PFSK-1 (cell line): ENCODE measurements around the gene SLIT3.

Source experiments
- FOXP2 ChIP-seq: optimal IDR thresholded peaks from 2 replicates; pipeline ENCODE3; 2011; ENCODE audit warnings: borderline replicate concordance, control low read depth, inconsistent platforms; ENCODE audit not compliant: insufficient read depth; ENCODE audit errors: extremely low read length, extremely low read depth
- POLR2AphosphoS5 ChIP-seq: IDR thresholded peaks from 2 replicates; pipeline ENCODE4 v1.6.1; 2012; ENCODE audit warnings: low read depth, mild to moderate bottlenecking, control low read depth, low read length, moderate library complexity
- SIN3A ChIP-seq: IDR thresholded peaks from 2 replicates; pipeline ENCODE4 v1.6.1; 2012; ENCODE audit warnings: mild to moderate bottlenecking, low read length, moderate library complexity, borderline replicate concordance; ENCODE audit not compliant: insufficient read depth
- TAF1 ChIP-seq: IDR thresholded peaks from 2 replicates; pipeline ENCODE4 v1.6.1; 2012; ENCODE audit warnings: low read length, control low read depth, borderline replicate concordance; ENCODE audit not compliant: insufficient read depth
- TF ChIP-seq, protein P1 (sequence below), 2 experiments: IDR thresholded peaks; 2 replicates each; pipeline versions ENCODE4 v1.6.1 to v1.8.0; 2011 to 2012; ENCODE audit warnings: low read depth in 2 of 2, low read length in 2 of 2, control low read depth in 1 of 2, inconsistent platforms in 1 of 2, mild to moderate bottlenecking in 1 of 2, moderate library complexity in 1 of 2; ENCODE audit not compliant: insufficient read depth in 1 of 2

Gene SLIT3

DNA sequence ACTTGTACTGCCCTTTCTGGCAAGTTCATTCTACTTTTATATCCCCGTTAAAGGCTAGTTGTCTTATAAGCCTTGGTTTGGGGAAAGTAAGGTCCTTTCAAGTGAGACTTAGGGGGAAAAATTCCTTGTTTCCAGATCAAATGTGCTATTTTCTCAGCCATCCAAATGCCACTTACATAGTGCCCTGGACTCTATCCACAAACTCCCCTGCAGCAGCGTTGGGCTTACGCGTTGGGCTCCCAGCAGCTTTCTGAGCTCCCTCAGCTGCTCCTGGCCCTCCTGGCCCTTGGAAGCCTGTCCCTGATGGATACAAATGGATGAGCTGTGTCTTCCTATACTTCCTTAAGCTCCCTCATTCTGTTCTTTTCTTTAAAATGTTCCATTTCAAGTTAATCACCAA is 442.6 kb downstream of the SLIT3 start:
- TF ChIP-seq TAF1: no peak
- no peak for TF ChIP-seq SIN3A
- TF ChIP-seq POLR2AphosphoS5: no peak
- no peak for TF ChIP-seq FOXP2
- TF ChIP-seq, protein P1, sequence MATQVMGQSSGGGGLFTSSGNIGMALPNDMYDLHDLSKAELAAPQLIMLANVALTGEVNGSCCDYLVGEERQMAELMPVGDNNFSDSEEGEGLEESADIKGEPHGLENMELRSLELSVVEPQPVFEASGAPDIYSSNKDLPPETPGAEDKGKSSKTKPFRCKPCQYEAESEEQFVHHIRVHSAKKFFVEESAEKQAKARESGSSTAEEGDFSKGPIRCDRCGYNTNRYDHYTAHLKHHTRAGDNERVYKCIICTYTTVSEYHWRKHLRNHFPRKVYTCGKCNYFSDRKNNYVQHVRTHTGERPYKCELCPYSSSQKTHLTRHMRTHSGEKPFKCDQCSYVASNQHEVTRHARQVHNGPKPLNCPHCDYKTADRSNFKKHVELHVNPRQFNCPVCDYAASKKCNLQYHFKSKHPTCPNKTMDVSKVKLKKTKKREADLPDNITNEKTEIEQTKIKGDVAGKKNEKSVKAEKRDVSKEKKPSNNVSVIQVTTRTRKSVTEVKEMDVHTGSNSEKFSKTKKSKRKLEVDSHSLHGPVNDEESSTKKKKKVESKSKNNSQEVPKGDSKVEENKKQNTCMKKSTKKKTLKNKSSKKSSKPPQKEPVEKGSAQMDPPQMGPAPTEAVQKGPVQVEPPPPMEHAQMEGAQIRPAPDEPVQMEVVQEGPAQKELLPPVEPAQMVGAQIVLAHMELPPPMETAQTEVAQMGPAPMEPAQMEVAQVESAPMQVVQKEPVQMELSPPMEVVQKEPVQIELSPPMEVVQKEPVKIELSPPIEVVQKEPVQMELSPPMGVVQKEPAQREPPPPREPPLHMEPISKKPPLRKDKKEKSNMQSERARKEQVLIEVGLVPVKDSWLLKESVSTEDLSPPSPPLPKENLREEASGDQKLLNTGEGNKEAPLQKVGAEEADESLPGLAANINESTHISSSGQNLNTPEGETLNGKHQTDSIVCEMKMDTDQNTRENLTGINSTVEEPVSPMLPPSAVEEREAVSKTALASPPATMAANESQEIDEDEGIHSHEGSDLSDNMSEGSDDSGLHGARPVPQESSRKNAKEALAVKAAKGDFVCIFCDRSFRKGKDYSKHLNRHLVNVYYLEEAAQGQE (IDR thresholded peaks at IDR 0.05; ENCODE audit: insufficient read depth in 1 of 2, low read depth in 2 of 2, low read length in 2 of 2): no peak

DNA sequence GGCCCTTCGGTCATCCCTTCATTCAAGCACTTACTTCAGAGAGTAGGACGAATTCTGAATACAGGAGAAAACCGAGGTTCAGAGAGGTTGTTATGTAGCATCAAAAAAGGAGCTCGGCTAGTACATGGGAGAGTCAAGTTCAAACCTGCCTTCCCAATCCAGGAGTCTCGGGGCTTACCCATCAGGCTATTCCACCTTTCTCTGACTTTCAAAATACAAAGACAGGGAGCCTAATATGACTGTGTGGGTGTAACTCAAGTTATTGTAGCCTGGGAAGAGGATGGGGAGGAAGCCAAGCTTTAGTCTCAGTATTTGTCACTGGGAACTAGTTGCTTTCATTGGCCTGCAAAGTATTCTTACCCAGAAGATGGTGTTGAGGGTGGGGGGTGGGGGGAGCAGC is 447.0 kb downstream of the SLIT3 start:
- TF ChIP-seq SIN3A: no peak
- TF ChIP-seq, protein P1 (IDR thresholded peaks at IDR 0.05; ENCODE audit: insufficient read depth in 1 of 2, low read depth in 2 of 2, low read length in 2 of 2): no peak
- no peak for TF ChIP-seq TAF1
- TF ChIP-seq POLR2AphosphoS5: no peak
- no peak for TF ChIP-seq FOXP2

DNA sequence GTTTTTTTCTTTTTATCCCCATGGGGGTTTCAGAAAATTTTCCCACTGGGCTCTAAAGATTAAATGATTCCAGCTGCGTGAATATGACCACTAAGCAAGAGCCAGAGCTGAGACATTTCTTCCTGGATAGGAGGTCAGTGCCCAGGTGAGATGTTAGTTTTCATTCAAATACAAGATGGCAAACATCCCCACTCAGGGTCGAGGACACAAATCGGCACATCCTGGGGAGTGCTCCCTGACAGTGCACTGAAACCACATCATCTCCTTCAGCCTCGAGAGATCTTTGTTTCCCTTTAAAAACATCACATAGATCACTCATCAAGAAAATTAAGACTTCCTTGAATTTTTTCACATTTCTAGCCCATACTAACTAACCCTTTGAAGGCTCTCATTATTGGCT is 448.6 kb downstream of the SLIT3 start:
- TF ChIP-seq SIN3A (no peak), POLR2AphosphoS5 (no peak), TAF1 (no peak), FOXP2 (no peak)
- TF ChIP-seq, protein P1 (IDR thresholded peaks at IDR 0.05; ENCODE audit: insufficient read depth in 1 of 2, low read depth in 2 of 2, low read length in 2 of 2): no peak

DNA sequence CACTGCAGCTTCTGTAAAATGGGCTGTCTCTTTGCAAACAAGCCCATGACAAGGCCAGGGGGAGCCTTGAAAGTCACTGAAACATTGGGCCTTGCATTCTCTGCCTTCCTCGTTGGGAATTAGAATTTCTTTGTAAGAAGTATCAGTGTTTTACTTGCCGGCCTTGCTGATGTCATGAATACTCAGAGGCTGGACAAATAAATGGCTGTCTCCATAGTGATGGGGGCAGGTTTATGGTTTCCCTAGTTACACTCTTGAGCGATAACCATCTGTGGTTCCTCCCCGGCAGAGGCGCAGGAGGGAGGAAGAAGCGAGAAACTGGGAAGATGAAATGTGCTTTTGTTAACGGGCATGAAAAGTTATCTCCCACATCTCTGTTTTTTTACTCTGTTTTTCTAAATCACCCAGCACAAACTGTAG is 449.0 kb downstream of the SLIT3 start:
- TF ChIP-seq, protein P1 (IDR thresholded peaks at IDR 0.05; ENCODE audit: insufficient read depth in 1 of 2, low read depth in 2 of 2, low read length in 2 of 2): no peak
- no peak for TF ChIP-seq TAF1
- TF ChIP-seq SIN3A: no peak
- TF ChIP-seq FOXP2: no peak
- TF ChIP-seq POLR2AphosphoS5: no peak

DNA sequence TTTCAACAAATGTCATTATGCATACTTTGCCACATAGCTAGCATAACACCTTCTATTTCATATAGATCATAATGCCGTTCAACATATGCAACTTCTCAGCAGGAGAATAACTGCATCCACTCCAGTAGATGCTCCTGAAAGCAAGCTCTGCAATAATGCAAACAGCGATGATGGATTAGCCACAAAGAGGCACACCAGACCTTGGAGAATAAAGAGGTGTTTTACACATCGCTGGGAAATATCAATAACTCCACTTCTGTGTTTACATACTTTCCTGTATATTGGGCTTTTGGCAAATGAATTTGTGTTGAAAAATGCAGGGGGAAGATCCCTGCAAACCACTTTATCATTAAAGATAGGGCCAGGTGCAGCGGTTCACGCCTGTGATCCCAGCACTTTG is 450.3 kb downstream of the SLIT3 start:
- no peak for TF ChIP-seq POLR2AphosphoS5
- TF ChIP-seq FOXP2: no peak
- no peak for TF ChIP-seq TAF1
- TF ChIP-seq SIN3A: no peak
- TF ChIP-seq, protein P1 (IDR thresholded peaks at IDR 0.05; ENCODE audit: insufficient read depth in 1 of 2, low read depth in 2 of 2, low read length in 2 of 2): no peak
